Colonic mucosa (tissue), 4 donors: ENCODE results near the gene CNTN4. TPM values are rescaled to one million over a fixed set of nuclear protein-coding genes. Genes with fewer than 3 reads are reported as not detected.
"Not testable (repeated sequence)": the region's sequence is repeated elsewhere in the genome, so short reads cannot be mapped to it uniquely, and the experiment has no call there.

Source experiments
- DNase-seq: peaks from one replicate; pipeline ENCODE4 v3.0.0-alpha.2; 2020
- H3K27ac ChIP-seq: fragments of 200-600 bp; one replicate; pipeline ENCODE4 v1.8.0; 2021
- H3K27me3 ChIP-seq: fragments of 200-600 bp; one replicate; pipeline ENCODE4 v1.8.0; 2021
- H3K36me3 ChIP-seq: fragments of 200-600 bp; one replicate; pipeline ENCODE4 v1.8.0; 2021
- H3K4me1 ChIP-seq: fragments of 200-600 bp; one replicate; pipeline ENCODE4 v1.8.0; 2021; ENCODE audit warnings: mild to moderate bottlenecking
- H3K4me3 ChIP-seq: fragments of 200-600 bp; one replicate; pipeline ENCODE4 v1.8.0; 2021
- H3K9ac ChIP-seq, 2 donors: one replicate each; pipeline ENCODE4 v1.7.0; 2013; ENCODE audit warnings: control low read depth in 2 of 2, low read depth in 2 of 2, low read length in 2 of 2
- H3K9me3 ChIP-seq: fragments of 200-600 bp; one replicate; pipeline ENCODE4 v1.8.0; 2021
- intact Hi-C: fragments of 100-400 bp; cut with DNase I; formaldehyde crosslinking; loops from one replicate; pipeline ENCODE4 v1.14.1; 2022
- total RNA-seq, 2 donors: library from RNA; stranded (reverse); fragmentation: NEBNext Ultra II Directional in 1 of 2; extraction: Animal tissue kit (Norgen Biotek cat#: 25700) in 1 of 2; gene quantifications; one replicate each; pipeline ENCODE4 v1.2.1, GENCODE V29; 2021
- TF ChIP-seq, protein P1 (sequence below): fragments of 200-600 bp; IDR thresholded peaks from one replicate; pipeline ENCODE4 v1.8.0; 2022; ENCODE audit warnings: antibody characterized with exemption, mild to moderate bottlenecking
- donor health status: healthy.
- donor health status: DM: no; HTN: no; CAD: no.
- donor health status: DM: no; HTN: no; CAD: no.

CNTN4 gene
- 10 to 100 TPM in 1 of 2 donors, 1 to 10 TPM in 1; 8.2 to 19.1 TPM for total RNA-seq

DNA sequence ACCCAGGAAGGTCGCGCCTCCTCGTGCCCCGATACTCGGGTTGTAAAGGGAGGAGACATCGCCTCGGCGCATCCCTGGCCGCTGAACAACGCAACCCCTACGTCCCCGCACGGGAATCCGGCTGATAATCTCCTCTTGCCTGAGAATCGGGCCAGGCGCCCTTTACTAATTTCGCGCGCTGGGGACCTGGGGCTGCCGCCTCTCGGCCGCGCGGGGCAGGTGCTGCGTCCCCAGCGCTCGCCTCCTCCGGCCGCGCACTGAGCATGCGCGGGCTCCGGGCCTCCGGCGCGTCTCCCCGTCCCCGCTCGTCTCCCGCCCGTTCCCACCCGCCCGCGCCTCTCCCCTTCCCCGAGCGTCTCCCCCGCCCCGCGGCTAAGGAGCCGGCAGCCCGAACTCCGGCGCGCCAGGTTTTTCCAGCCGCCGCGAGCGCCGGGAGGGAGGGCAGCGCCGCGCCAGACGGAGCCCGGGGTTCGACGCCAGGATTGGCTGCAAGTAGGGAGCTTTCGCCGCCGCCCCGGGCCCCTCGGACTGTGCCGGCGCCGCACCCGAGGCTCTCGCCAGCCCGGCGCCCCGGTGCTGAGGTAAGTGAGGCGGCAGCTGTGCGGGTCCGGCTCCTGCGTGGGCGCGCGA, at the start of gene CNTN4:
CNTN4 (plus strand) TSS at position 469 of the 630 bp plus-strand sequence.
- Histone ChIP-seq H3K9ac (peak within 1 kb of the TSS; percentile 74 to 76), H3K4me3 (peak within 1 kb of the TSS; percentile 57), H3K9me3 (no peaks in the 10 kb centered on the region), H3K36me3 (no peaks in the 10 kb centered on the region), H3K4me1 (no peaks in the 10 kb centered on the region), H3K27ac (no peak within 1 kb of the TSS), H3K27me3 (peaks cover 20% of the 10 kb centered on the region)
- TF ChIP-seq, protein P1, sequence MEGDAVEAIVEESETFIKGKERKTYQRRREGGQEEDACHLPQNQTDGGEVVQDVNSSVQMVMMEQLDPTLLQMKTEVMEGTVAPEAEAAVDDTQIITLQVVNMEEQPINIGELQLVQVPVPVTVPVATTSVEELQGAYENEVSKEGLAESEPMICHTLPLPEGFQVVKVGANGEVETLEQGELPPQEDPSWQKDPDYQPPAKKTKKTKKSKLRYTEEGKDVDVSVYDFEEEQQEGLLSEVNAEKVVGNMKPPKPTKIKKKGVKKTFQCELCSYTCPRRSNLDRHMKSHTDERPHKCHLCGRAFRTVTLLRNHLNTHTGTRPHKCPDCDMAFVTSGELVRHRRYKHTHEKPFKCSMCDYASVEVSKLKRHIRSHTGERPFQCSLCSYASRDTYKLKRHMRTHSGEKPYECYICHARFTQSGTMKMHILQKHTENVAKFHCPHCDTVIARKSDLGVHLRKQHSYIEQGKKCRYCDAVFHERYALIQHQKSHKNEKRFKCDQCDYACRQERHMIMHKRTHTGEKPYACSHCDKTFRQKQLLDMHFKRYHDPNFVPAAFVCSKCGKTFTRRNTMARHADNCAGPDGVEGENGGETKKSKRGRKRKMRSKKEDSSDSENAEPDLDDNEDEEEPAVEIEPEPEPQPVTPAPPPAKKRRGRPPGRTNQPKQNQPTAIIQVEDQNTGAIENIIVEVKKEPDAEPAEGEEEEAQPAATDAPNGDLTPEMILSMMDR, result no peak
- intact Hi-C loops, result no loop called here
- DNase-seq, result peak; percentile 81

DNA sequence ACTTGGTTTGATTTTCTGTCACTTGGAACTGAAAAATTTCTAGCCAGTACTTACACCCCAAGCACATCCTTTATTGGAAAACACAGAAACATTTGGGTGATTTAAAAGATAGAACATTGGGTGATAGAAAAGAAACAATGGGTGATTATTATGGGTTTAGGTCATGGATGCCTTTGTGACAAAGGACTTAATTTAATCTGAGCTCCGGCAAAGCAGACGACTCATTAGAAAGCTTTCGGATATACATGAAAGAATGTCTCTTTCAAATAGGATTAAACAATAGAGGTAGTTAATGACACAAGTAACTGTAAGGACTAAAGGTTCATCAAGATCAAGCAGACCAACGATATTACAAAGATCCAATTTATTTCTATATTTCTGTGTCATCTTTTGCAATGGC, 37.3 kb upstream of the CNTN4 start:
- Histone ChIP-seq H3K27ac (no peak overlapping the region), H3K27me3 (no peaks in the 10 kb centered on the region), H3K36me3 (no peaks in the 10 kb centered on the region), H3K9me3 (no peaks in the 10 kb centered on the region), H3K4me3 (no peak overlapping the region), H3K9ac (no peak overlapping the region), H3K4me1 (no peaks in the 10 kb centered on the region)
- DNase-seq, result no peak
- TF ChIP-seq, protein P1, result no peak
- intact Hi-C loops, result no loop called here

DNA sequence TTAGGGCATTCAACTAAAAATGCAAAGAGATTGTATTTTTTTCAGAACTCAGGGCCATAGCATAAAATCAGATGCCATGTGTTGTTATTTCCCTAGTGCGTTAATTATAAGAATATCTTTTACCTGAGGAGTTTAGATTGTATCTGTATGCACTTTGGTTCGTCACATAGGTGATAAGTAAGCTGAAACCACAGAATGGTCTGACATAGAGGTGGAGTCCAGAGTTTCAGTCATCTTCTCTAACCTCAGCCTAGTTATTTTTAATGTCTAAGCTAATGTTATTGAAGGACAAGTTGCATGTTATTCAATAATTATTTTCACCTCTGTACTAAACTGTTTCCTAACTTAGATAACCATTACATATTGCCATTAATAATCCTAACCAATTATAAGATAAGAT, 27.1 kb upstream of the CNTN4 start:
- Histone ChIP-seq H3K27me3 (no peaks in the 10 kb centered on the region), H3K4me1 (no peaks in the 10 kb centered on the region), H3K36me3 (no peaks in the 10 kb centered on the region), H3K27ac (no peak overlapping the region), H3K9me3 (no peaks in the 10 kb centered on the region), H3K9ac (no peak overlapping the region), H3K4me3 (no peak overlapping the region)
- intact Hi-C loops, result no loop called here
- TF ChIP-seq, protein P1, result no peak
- no peak for DNase-seq

DNA sequence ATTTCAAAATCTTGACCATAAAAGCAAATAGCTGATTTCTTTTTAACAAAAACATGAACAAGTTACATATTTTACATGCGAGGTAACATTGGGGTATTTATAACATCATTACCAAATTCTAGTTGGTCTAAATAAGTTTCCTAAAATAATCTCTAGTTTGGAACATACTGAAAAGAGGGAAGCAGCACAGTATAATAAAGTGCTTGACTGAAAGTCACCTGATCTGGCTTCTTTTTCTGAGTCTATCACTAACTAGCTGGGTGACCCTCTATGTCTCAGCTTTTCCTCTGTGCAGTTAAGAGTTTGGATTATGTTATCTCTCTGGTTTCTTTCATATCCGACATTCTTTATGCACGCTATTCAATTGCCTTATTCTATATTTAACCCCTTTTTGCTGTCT, 19.8 kb upstream of the CNTN4 start:
- TF ChIP-seq, protein P1, result no peak
- H3K4me1 ChIP-seq, result no peaks in the 10 kb centered on the region
- no peak for DNase-seq
- intact Hi-C loops, result no loop called here
- no peak overlapping the region for H3K9ac ChIP-seq
- H3K9me3 ChIP-seq, result no peaks in the 10 kb centered on the region
- H3K4me3 ChIP-seq, result no peak overlapping the region
- no peaks in the 10 kb centered on the region for H3K36me3 ChIP-seq
- H3K27me3 ChIP-seq, result no peaks in the 10 kb centered on the region
- no peak overlapping the region for H3K27ac ChIP-seq

DNA sequence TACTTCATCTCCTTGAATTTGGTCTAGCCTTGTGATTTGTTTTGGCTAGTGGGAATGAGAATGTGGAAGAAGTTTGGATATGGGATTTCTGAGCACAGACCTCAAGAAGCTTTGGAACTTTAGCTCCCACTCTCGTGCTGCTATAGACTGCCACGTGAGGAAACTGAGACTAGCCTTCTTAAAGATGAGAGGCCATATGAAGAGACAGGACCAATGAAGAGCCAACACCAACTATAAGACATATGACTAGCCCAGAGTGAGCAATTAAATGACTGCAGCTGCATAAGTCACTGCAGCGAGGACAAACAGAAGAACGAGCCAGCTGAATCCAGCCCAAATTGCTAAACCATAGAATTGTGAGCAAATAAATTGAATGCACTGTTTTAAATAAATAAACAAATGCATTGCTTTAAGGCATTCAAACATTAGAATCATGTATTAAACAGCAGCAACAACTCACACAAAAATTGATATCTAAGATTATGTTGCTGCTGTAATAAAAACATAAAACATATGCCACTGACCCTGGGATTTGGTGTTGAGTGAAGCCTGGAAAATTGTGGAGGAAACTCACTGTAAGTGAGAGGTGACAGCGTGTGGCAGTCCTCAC, 15.7 kb upstream of the CNTN4 start:
- no peak overlapping the region for H3K4me3 ChIP-seq
- no peak overlapping the region for H3K27ac ChIP-seq
- no peaks in the 10 kb centered on the region for H3K9me3 ChIP-seq
- TF ChIP-seq, protein P1, result no peak
- H3K27me3 ChIP-seq, result no peaks in the 10 kb centered on the region
- no peaks in the 10 kb centered on the region for H3K36me3 ChIP-seq
- DNase-seq, result no peak
- H3K4me1 ChIP-seq, result no peaks in the 10 kb centered on the region
- no peak overlapping the region for H3K9ac ChIP-seq
- intact Hi-C loops, result no loop called here

DNA sequence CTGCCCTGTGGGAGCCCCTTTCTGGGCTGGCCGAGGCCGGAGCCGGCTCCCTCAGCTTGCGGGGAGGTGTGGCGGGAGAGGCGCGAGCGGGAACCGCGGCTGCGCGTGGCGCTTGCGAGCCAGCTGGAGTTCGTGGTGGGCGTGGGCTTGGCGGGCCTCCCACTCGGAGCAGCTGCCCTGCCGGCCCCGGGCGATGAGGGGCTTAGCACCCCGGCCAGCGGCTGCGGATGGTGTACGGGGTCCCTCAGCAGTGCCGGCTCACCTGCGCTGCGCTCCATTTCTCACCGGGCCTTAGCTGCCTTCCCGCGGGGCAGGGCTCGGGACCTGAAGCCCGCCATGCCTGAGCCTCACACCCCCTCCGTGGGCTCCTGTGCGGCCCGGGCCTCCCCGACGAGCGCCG, 15.1 kb upstream of the CNTN4 start:
- H3K4me3 ChIP-seq, intact Hi-C loops, H3K9me3 ChIP-seq, H3K36me3 ChIP-seq, H3K27me3 ChIP-seq, H3K27ac ChIP-seq, DNase-seq, H3K9ac ChIP-seq, H3K4me1 ChIP-seq: not testable (repeated sequence)
